Activated CD4-positive, alpha-beta T cell treated with anti-CD3 and anti-CD28 coated beads, Interleukin-2, amount 10 ng/mL, durations not matched to agents 24 days and 14 days (primary cell): ENCODE data around the gene TRIP4. TPM values are rescaled to one million over a fixed set of nuclear protein-coding genes. Genes with fewer than 3 reads are reported as not detected.

Experiments used
- DNase-seq: peaks from one replicate; pipeline ENCODE4 v3.0.0; 2022
- H3K27ac Mint-ChIP-seq: one replicate; pipeline ENCODE4 v1.8.0; 2022; ENCODE audit warnings: mild to moderate bottlenecking, mixed read lengths
- H3K27me3 Mint-ChIP-seq: one replicate; pipeline ENCODE4 v1.8.0; 2022; ENCODE audit warnings: mixed read lengths
- H3K36me3 Mint-ChIP-seq: one replicate; pipeline ENCODE4 v1.8.0; 2022; ENCODE audit warnings: low read depth, mild to moderate bottlenecking, mixed read lengths
- H3K4me1 Mint-ChIP-seq: one replicate; pipeline ENCODE4 v1.8.0; 2021; ENCODE audit warnings: mixed read lengths
- H3K4me3 Mint-ChIP-seq: one replicate; pipeline ENCODE4 v1.8.0; 2022; ENCODE audit warnings: mild to moderate bottlenecking, moderate library complexity, mixed read lengths
- H3K9me3 Mint-ChIP-seq: one replicate; pipeline ENCODE4 v1.8.0; 2021; ENCODE audit warnings: mixed read lengths
- intact Hi-C: fragments of 100-400 bp; cut with micrococcal nuclease; formaldehyde crosslinking; loops from one replicate; pipeline ENCODE4 v1.15.1; 2023
- total RNA-seq: library from RNA; stranded (reverse); gene quantifications from 2 replicates; pipeline ENCODE4 v1.2.3, GENCODE V29; 2022

TRIP4 gene
- total RNA-seq, 1 donor from 2014 or later, result 21.1 TPM

DNA sequence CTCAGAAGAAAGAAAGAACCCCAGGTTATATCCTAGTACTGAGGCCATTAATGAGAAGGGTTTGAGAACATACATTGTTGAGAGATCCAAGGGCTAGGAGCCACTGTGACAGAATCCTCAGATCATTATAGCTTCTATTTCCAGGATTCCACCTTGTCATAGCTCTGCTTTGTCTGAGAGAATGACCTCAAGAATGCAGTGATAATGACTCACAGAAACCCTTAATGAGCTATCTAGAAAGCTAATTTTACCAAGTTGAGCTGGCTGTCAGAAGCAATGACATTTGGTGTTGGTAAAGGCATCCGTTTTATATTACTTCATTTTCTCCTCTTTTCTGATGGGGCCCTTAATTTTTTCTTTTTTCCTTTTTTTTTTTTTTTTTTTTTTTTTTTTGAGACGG is 10.9 kb downstream of the TRIP4 start:
- intact Hi-C loops, result no loop called here
- no peaks in the 10 kb centered on the region for H3K4me1 Mint-ChIP-seq
- DNase-seq, result no peak
- no peak overlapping the region for H3K4me3 Mint-ChIP-seq
- peaks cover 41% of the 10 kb centered on the region for H3K36me3 Mint-ChIP-seq
- no peaks in the 10 kb centered on the region for H3K27me3 Mint-ChIP-seq
- no peak overlapping the region for H3K27ac Mint-ChIP-seq
- no peaks in the 10 kb centered on the region for H3K9me3 Mint-ChIP-seq

GRCh38 chr15:64400583-64400982 is 12.9 kb downstream of the TRIP4 start:
- Mint-ChIP-seq H3K27me3 (no peaks in the 10 kb centered on the region), H3K4me3 (no peak overlapping the region), H3K36me3 (peaks cover 34% of the 10 kb centered on the region), H3K27ac (no peak overlapping the region), H3K9me3 (no peaks in the 10 kb centered on the region), H3K4me1 (no peaks in the 10 kb centered on the region)
- intact Hi-C loops, result no loop called here
- DNase-seq, result no peak

DNA sequence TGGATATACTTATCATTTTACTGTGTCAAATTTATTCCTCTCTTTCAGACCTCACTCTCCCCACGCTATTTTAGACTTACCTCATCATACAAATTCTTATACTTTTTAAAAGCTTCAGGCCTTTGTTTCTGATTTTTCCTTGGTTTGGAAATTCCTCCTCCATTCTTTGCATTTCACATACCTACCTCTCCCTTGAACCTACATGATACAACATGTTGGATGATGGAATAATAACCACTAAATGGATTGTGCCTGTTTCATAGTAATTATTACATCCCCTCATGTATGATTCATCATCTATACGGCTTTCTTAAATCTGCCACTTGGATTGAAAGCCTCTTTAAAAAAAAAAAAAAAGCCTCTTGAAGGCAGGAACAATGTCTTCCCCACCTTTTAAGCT is 24.6 kb downstream of the TRIP4 start:
- H3K4me1 Mint-ChIP-seq, result no peaks in the 10 kb centered on the region
- peaks cover 47% of the 10 kb centered on the region for H3K36me3 Mint-ChIP-seq
- no peak for DNase-seq
- H3K27me3 Mint-ChIP-seq, result no peaks in the 10 kb centered on the region
- H3K9me3 Mint-ChIP-seq, result no peaks in the 10 kb centered on the region
- intact Hi-C loops, result no loop called here
- no peak overlapping the region for H3K4me3 Mint-ChIP-seq
- no peak overlapping the region for H3K27ac Mint-ChIP-seq

DNA sequence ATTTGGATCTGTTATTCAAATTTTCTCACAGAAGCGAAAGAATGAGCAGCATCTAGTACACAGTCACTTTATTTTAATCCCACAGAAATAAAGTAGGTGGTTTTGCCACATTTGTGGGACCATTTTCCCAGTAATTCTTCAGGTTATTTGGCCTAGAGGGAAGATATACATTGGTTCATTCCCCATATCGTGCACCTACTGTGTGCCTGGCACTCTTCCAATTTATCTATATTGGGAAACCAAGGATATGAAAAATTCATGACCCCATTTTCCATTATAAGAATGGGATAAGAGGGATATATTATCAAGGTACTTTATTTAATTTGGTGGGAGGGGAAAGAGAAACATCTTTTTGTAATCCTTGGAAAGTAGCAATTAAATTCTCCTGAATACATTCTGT is 35.1 kb downstream of the TRIP4 start:
- peaks cover 12% of the 10 kb centered on the region for H3K4me1 Mint-ChIP-seq
- H3K36me3 Mint-ChIP-seq, result peaks cover 32% of the 10 kb centered on the region
- no peak for DNase-seq
- no peaks in the 10 kb centered on the region for H3K9me3 Mint-ChIP-seq
- no peaks in the 10 kb centered on the region for H3K27me3 Mint-ChIP-seq
- H3K27ac Mint-ChIP-seq, result no peak overlapping the region
- intact Hi-C loops, result no loop called here
- no peak overlapping the region for H3K4me3 Mint-ChIP-seq

DNA sequence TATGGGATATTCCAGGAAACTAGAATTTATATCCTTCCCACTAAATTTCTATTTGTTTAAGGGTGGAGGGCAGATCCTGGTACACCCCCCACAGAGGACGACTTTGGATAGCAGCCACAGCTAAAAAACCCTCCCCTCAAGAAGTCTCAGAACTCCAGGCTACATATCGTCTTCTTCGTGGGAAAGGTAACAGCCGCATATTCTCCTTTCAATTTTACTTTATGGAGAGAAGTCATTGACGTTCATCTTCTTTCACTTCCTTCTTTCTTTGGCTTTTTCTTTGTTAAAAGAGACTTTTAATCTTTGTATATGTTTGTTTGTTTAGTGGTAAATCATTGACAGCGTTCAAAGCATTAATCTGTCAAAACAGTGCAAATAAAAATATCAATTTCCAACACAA is 36.3 kb downstream of the TRIP4 start:
- peaks cover 18% of the 10 kb centered on the region for H3K4me1 Mint-ChIP-seq
- no peaks in the 10 kb centered on the region for H3K27me3 Mint-ChIP-seq
- no peak overlapping the region for H3K27ac Mint-ChIP-seq
- peaks cover 30% of the 10 kb centered on the region for H3K36me3 Mint-ChIP-seq
- H3K4me3 Mint-ChIP-seq, result no peak overlapping the region
- intact Hi-C loops, result no loop called here
- DNase-seq, result no peak
- no peaks in the 10 kb centered on the region for H3K9me3 Mint-ChIP-seq

DNA sequence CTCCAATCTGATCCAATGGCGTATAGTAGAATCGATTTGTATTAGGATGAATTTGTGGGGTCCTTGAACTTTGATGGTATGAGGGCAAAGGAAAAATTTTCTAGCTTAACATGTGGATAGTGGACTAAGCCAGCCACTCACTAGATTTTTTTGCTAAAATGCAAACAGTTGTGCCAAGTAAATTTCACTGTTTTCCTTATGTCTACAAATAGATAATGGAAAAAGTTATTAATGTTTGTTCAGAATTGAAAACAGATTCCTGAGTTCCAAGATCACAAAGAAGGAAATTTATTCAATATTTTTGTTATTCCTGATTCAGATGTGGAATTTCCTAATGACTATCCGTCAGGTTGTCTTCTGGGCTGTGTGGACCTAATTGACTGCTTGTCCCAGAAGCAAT is 37.6 kb downstream of the TRIP4 start:
- no peaks in the 10 kb centered on the region for H3K9me3 Mint-ChIP-seq
- H3K4me1 Mint-ChIP-seq, result peaks cover 27% of the 10 kb centered on the region
- intact Hi-C loops, result loop anchor here (5.0 kb wide), 2 partner anchors 227 to 302 kb away; no protein-coding TSS in a partner anchor
- no peaks in the 10 kb centered on the region for H3K27me3 Mint-ChIP-seq
- peaks cover 33% of the 10 kb centered on the region for H3K36me3 Mint-ChIP-seq
- H3K4me3 Mint-ChIP-seq, result no peak overlapping the region
- no peak overlapping the region for H3K27ac Mint-ChIP-seq
- no peak for DNase-seq

DNA sequence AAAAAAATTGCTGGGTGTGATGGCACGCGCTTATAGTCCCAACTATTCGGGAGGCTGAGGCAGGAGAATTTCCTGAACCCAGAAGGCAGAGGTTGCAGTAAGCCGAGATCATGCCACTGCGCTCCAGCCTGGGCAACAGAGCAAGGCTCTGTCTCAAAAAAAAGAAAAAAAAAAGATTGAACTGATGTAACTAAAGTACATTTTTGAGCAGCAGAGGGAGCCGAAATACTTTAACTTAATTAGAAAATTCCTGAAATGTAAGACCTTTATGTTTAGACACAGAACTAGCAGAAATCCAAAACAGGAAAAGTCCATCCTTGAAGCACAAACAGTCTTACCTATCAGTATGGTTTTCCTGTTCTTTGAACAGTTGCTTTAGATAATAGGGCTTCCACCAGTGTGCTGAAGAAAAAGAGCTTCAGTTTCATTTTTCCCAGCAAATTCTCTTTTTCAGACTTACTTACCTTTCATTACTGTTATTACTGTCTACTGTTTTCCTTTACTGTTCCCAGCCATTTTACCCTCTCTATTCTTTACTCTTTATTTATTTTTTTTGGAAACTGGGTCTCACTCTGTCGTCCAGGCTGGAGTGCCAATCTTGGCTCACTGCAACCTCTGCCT is 39.3 kb downstream of the TRIP4 start:
- H3K4me1 Mint-ChIP-seq, result peaks cover 37% of the 10 kb centered on the region
- peak overlapping the region; percentile 73 for H3K27ac Mint-ChIP-seq
- H3K4me3 Mint-ChIP-seq, result peak overlapping the region; percentile 26
- no peaks in the 10 kb centered on the region for H3K27me3 Mint-ChIP-seq
- peaks cover 34% of the 10 kb centered on the region for H3K36me3 Mint-ChIP-seq
- H3K9me3 Mint-ChIP-seq, result no peaks in the 10 kb centered on the region
- DNase-seq, result no peak
- intact Hi-C loops, result loop anchor here (5.0 kb wide), 2 partner anchors 225 to 300 kb away; no protein-coding TSS in a partner anchor

DNA sequence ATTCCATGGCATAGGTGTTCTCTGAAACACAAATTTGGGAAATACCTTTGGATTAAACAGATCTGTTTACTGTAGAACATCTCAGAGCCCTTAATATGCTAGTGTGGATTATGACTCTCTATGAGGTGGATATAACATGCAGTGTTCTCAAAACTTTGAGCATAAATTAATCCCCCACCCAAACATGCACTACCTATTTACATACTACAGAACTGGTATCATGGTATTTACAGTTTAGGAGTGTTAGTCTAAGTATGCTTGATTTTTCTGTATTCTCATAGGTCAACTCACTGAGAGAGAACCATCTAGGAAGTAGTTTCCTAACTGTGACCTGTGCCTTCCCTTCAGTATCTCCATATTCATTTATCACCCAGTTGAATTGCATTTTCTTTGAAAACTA is 41.8 kb downstream of the TRIP4 start:
- H3K4me3 Mint-ChIP-seq, result peak overlapping the region; percentile 79
- intact Hi-C loops, result loop anchor here (5.0 kb wide), 2 partner anchors 223 to 298 kb away; no protein-coding TSS in a partner anchor
- H3K27ac Mint-ChIP-seq, result peak overlapping the region; percentile 95
- peaks cover 39% of the 10 kb centered on the region for H3K4me1 Mint-ChIP-seq
- H3K9me3 Mint-ChIP-seq, result no peaks in the 10 kb centered on the region
- DNase-seq, result no peak
- H3K36me3 Mint-ChIP-seq, result peaks cover 24% of the 10 kb centered on the region
- H3K27me3 Mint-ChIP-seq, result no peaks in the 10 kb centered on the region

GRCh38 chr15:64430000-64430735 is 42.5 kb downstream of the TRIP4 start:
- no peaks in the 10 kb centered on the region for H3K9me3 Mint-ChIP-seq
- H3K4me3 Mint-ChIP-seq, result peak overlapping the region; percentile 79
- H3K36me3 Mint-ChIP-seq, result peaks cover 21% of the 10 kb centered on the region
- intact Hi-C loops, result loop anchor here (1.0 to 5.0 kb wide), 4 partner anchors 14 to 297 kb away; no protein-coding TSS in a partner anchor
- H3K27me3 Mint-ChIP-seq, result no peaks in the 10 kb centered on the region
- H3K4me1 Mint-ChIP-seq, result peaks cover 40% of the 10 kb centered on the region
- H3K27ac Mint-ChIP-seq, result peak overlapping the region; percentile 95
- peak; percentile 87 for DNase-seq

GRCh38 chr15:64437982-64438381 is 50.3 kb downstream of the TRIP4 start:
- Mint-ChIP-seq H3K9me3 (peaks cover 7% of the 10 kb centered on the region), H3K27ac (peak overlapping the region; percentile 9)
- intact Hi-C loops, result no loop called here

DNA sequence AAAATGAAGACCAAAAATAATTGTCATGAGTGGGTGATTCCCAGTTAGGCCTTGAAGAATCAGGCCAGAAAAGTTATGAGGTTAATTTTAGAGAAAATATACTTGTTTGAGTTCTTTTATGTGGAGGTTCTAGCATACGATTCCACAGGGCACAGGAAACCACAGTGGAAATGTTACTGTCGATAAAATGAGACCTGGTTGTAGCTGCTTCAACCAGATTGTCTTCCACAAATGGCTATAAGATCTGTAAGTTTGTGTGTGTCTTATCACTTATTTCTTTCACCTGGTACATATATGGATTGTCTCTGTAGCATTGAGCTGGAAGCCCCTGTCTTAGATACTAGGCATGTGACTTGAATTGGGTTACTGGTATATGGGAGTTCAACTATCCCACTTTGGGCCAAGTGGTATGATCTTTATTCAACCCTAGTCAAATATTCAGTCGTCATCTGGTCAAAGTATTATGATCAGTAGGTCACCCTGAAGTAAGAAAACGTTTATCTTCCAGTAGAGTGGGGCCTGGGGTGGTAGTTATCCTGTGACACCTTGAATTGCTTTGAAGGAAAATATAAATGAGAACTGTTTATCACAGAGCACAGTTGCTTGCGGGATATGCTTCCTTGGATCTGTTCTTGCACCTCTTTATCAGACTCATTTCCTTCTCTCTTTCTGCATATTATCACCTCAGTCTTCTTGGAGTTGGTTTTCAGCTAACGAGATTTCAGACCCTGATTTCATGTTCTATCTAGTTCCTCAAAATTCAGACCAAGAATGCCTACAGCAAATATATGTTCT is 51.2 kb downstream of the TRIP4 start:
- peaks cover 23% of the 10 kb centered on the region for H3K36me3 Mint-ChIP-seq
- H3K27me3 Mint-ChIP-seq, result no peaks in the 10 kb centered on the region
- no peak for DNase-seq
- peak overlapping the region; percentile 8 for H3K27ac Mint-ChIP-seq
- H3K4me3 Mint-ChIP-seq, result peak overlapping the region; percentile 32
- peaks cover 42% of the 10 kb centered on the region for H3K4me1 Mint-ChIP-seq
- H3K9me3 Mint-ChIP-seq, result peaks cover 7% of the 10 kb centered on the region
- intact Hi-C loops, result no loop called here

More at GRCh38 chr15:64437982-64438381, 50.3 kb downstream of the TRIP4 start:
- Mint-ChIP-seq H3K4me1 (peaks cover 34% of the 10 kb centered on the region), H3K27me3 (no peaks in the 10 kb centered on the region), H3K4me3 (peak overlapping the region; percentile 0), H3K36me3 (peaks cover 23% of the 10 kb centered on the region)
- DNase-seq, result no peak

GRCh38 chr15:64441852-64442251 is 54.2 kb downstream of the TRIP4 start:
- peaks cover 46% of the 10 kb centered on the region for H3K4me1 Mint-ChIP-seq
- H3K9me3 Mint-ChIP-seq, result peaks cover 7% of the 10 kb centered on the region
- no peaks in the 10 kb centered on the region for H3K27me3 Mint-ChIP-seq
- no peak overlapping the region for H3K4me3 Mint-ChIP-seq
- intact Hi-C loops, result loop anchor here (5.0 kb wide), 3 partner anchors 140 to 450 kb away; no protein-coding TSS in a partner anchor
- H3K36me3 Mint-ChIP-seq, result peaks cover 23% of the 10 kb centered on the region
- peak overlapping the region; percentile 94 for H3K27ac Mint-ChIP-seq
- DNase-seq, result no peak

- Mint-ChIP-seq H3K4me1 (peaks cover 46% of the 10 kb centered on the region), H3K9me3 (peaks cover 7% of the 10 kb centered on the region), H3K27me3 (no peaks in the 10 kb centered on the region), H3K36me3 (peaks cover 24% of the 10 kb centered on the region), H3K4me3 (peak overlapping the region; percentile 36), H3K27ac (peak overlapping the region; percentile 94)
- DNase-seq, result no peak
- intact Hi-C loops, result loop anchor here (5.0 kb wide), 3 partner anchors 139 to 449 kb away; no protein-coding TSS in a partner anchor
Measured at GRCh38 chr15:64443016-64443415, 55.4 kb downstream of the TRIP4 start.
